KMS-11 (cell line): ENCODE results near the gene ATF7.
A peak's percentile ranks its signal among the peaks of the same experiment; 100 is the strongest.

ENCODE experiments used
- H2AFZ ChIP-seq: fragments of 200-600 bp; sonication (generic); 2 replicates; pipeline ENCODE4 v1.6.1; 2016; ENCODE audit warnings: antibody characterized with exemption, mixed run types, low read depth
- H3K27ac ChIP-seq: fragments of 200-600 bp; sonication (generic); 2 replicates; pipeline ENCODE4 v1.6.1; 2016; ENCODE audit warnings: mild to moderate bottlenecking, mixed run types
- H3K27me3 ChIP-seq: fragments of 200-600 bp; sonication (generic); 2 replicates; pipeline ENCODE4 v1.6.1; 2017; ENCODE audit warnings: mild to moderate bottlenecking, low read depth, mixed run types, moderate library complexity; ENCODE audit not compliant: insufficient read depth
- H3K36me3 ChIP-seq: fragments of 200-600 bp; sonication (generic); 2 replicates; pipeline ENCODE4 v1.6.1; 2017; ENCODE audit warnings: mild to moderate bottlenecking, mixed run types; ENCODE audit not compliant: insufficient read depth
- H3K4me1 ChIP-seq: fragments of 200-600 bp; sonication (generic); 2 replicates; pipeline ENCODE4 v1.6.1; 2016; ENCODE audit warnings: mild to moderate bottlenecking, low read depth, mixed run types; ENCODE audit not compliant: poor library complexity, severe bottlenecking
- H3K4me2 ChIP-seq: fragments of 200-600 bp; sonication (generic); 2 replicates; pipeline ENCODE4 v1.7.0; 2016; ENCODE audit warnings: mild to moderate bottlenecking, mixed run types
- H3K4me3 ChIP-seq: fragments of 200-600 bp; sonication (generic); IDR thresholded peaks from 2 replicates; pipeline ENCODE4 v1.6.1; 2017; ENCODE audit warnings: low read depth, low read length, mixed read lengths; ENCODE audit not compliant: insufficient read depth
- H3K79me2 ChIP-seq: fragments of 200-600 bp; sonication (generic); 2 replicates; pipeline ENCODE4 v1.6.1; 2016; ENCODE audit warnings: low read depth, mixed run types; ENCODE audit not compliant: insufficient read depth
- H3K9ac ChIP-seq: fragments of 200-600 bp; sonication (generic); 2 replicates; pipeline ENCODE4 v1.6.1; 2016; ENCODE audit warnings: mild to moderate bottlenecking, mixed run types
- H4K20me1 ChIP-seq: fragments of 200-600 bp; sonication (generic); 2 replicates; pipeline ENCODE4 v1.6.1; 2016; ENCODE audit warnings: mild to moderate bottlenecking, mixed run types; ENCODE audit not compliant: insufficient read depth
- TF ChIP-seq, protein P1 (sequence below): fragments of 200-600 bp; sonication (generic); conservative IDR thresholded peaks from 2 replicates; pipeline ENCODE4 v1.6.1; 2017; ENCODE audit warnings: low read depth, mild to moderate bottlenecking, antibody characterized with exemption, low read length, moderate library complexity, mixed read lengths

The ATF7 gene

DNA sequence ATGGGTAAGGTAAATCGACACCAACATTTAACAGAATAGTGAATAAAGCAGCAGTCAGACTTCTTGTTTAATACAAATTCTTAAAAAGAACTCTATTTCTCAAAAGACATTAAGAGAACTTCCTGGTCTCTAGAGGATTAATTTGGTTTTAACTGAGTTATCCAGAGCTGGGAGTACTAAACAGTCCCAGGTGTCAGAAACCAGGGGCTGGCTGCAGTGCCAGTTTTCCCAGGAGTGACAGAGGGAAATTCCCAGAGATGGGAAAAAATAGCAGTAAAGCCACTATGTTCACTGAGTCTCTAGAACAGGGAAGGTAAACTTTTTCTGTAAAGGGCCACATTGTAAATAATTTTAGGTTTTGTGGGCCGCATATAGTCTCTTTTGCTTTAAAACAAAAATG is 40.9 kb upstream of the ATF7 start:
- Histone ChIP-seq H4K20me1 (no peaks in the 10 kb centered on the region), H3K27ac (peak overlapping the region; percentile 2; the same call in 1 of the 2 replicates), H3K9ac (no peak overlapping the region), H3K4me1 (peaks cover 58% of the 10 kb centered on the region), H2AFZ (no peak overlapping the region), H3K36me3 (peaks cover 39% of the 10 kb centered on the region; the same call in 1 of the 2 replicates), H3K79me2 (peaks cover 31% of the 10 kb centered on the region; the same call in 1 of the 2 replicates), H3K4me2 (peak overlapping the region; percentile 2; the same call in 1 of the 2 replicates), H3K4me3 (no peak overlapping the region), H3K27me3 (no peaks in the 10 kb centered on the region)
- TF ChIP-seq, protein P1, sequence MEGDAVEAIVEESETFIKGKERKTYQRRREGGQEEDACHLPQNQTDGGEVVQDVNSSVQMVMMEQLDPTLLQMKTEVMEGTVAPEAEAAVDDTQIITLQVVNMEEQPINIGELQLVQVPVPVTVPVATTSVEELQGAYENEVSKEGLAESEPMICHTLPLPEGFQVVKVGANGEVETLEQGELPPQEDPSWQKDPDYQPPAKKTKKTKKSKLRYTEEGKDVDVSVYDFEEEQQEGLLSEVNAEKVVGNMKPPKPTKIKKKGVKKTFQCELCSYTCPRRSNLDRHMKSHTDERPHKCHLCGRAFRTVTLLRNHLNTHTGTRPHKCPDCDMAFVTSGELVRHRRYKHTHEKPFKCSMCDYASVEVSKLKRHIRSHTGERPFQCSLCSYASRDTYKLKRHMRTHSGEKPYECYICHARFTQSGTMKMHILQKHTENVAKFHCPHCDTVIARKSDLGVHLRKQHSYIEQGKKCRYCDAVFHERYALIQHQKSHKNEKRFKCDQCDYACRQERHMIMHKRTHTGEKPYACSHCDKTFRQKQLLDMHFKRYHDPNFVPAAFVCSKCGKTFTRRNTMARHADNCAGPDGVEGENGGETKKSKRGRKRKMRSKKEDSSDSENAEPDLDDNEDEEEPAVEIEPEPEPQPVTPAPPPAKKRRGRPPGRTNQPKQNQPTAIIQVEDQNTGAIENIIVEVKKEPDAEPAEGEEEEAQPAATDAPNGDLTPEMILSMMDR = no peak

DNA sequence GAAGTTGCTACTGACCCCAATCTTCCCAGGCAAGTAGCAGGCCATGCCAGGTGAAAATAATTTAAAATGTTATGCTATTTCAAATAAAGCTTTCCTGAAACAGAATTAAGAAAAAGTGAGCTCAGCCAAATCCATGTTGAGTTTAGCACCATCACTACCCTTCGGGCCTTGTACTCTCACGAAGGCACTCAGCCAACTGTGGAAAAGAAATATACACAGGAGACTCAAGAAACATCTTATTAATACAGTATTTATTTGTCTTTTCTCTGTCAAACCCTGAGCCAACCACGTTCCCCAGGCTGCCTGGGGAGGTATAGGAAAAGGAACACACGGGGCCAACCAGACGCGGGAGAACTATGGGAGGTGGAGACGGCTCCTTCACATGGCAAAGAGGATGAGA is 38.8 kb upstream of the ATF7 start:
- Histone ChIP-seq H2AFZ (no peak overlapping the region), H3K27me3 (no peaks in the 10 kb centered on the region), H3K4me2 (no peak overlapping the region), H3K36me3 (peaks cover 22% of the 10 kb centered on the region; the same call in 1 of the 2 replicates), H3K4me3 (no peak overlapping the region), H3K9ac (no peak overlapping the region), H3K4me1 (peaks cover 55% of the 10 kb centered on the region), H3K27ac (no peak overlapping the region), H4K20me1 (no peaks in the 10 kb centered on the region), H3K79me2 (peaks cover 14% of the 10 kb centered on the region; the same call in 1 of the 2 replicates)
- TF ChIP-seq, protein P1 = no peak

DNA sequence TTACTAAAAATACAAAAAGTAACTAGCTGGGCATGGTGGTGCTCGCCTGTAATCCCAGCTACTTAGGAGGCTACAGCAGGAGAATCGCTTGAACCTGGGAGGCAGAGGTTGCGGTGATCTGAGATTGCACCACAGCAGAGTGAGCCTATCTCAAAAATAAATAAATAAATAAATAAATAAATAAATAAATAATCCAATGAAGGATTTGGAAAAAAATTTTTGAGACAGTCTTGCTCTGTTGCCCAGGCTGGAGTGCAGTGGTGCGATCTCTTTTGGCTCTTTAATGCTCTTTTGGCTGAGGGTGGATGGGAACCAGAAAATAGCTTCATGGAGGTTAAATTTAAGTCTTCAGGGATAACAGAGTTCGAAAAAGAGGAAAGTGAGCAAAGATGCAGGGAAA is 38.0 kb upstream of the ATF7 start:
- Histone ChIP-seq H3K4me1 (peaks cover 55% of the 10 kb centered on the region), H3K4me3 (no peak overlapping the region), H3K27ac (no peak overlapping the region), H3K79me2 (peaks cover 10% of the 10 kb centered on the region; the same call in 1 of the 2 replicates), H4K20me1 (no peaks in the 10 kb centered on the region), H3K36me3 (peaks cover 20% of the 10 kb centered on the region; the same call in 1 of the 2 replicates), H3K9ac (no peak overlapping the region), H3K4me2 (no peak overlapping the region), H2AFZ (no peak overlapping the region), H3K27me3 (no peaks in the 10 kb centered on the region)
- TF ChIP-seq, protein P1 = no peak

DNA sequence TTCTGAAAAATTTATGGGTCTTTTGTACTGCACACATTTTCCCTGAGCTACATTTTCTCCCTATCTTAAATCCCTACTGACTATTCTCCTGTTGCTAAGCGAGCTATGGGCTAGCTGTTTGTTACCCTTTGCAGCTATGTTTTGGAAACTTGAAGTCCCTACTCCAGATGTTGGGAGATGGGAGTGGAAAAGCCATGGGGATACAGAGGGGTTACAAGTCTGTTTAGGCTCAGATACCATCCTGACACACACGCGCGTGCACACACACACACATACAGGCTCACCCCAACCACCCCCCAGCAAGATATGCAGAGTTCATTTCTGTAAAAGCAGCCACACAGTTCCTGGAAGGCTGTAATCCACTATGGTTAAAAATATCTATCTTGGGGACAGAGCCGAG is 33.9 kb upstream of the ATF7 start:
- Histone ChIP-seq H3K4me1 (peaks cover 42% of the 10 kb centered on the region), H3K9ac (no peak overlapping the region), H2AFZ (no peak overlapping the region), H3K4me3 (no peak overlapping the region), H3K27me3 (no peaks in the 10 kb centered on the region), H3K79me2 (no peaks in the 10 kb centered on the region), H3K4me2 (peak overlapping the region; percentile 34), H3K27ac (peak overlapping the region; percentile 16; the same call in 1 of the 2 replicates), H3K36me3 (peaks cover 2% of the 10 kb centered on the region; the same call in 1 of the 2 replicates), H4K20me1 (no peaks in the 10 kb centered on the region)
- TF ChIP-seq, protein P1 = no peak
